Measurements from ENCODE around the gene APOBEC3B.
A peak's percentile ranks its signal among the peaks of the same experiment; 100 is the strongest.

APOBEC3B gene

GRCh38 chr22:38967451-38968450 is 14.4 kb upstream of the APOBEC3B start:
- H3K4me3 ChIP-seq (ENCODE audit: low read depth, low read length), result no peak overlapping the region
- no peak for TF ChIP-seq CTCF (IDR thresholded peaks at IDR 0.05; ENCODE audit: insufficient read depth, low read depth, low read length, missing control alignments)
- peak; percentile 46 for DNase-seq (ENCODE audit: low read depth)

- DNase-seq (ENCODE audit: low read depth), result no peak
- TF ChIP-seq CTCF (IDR thresholded peaks at IDR 0.05; ENCODE audit: insufficient read depth, low read depth, low read length, missing control alignments), result no peak
- no peak overlapping the region for H3K4me3 ChIP-seq (ENCODE audit: low read depth, low read length)
Observed at GRCh38 chr22:38968801-38969200, 13.3 kb upstream of the APOBEC3B start.

- no peak overlapping the region for H3K4me3 ChIP-seq (ENCODE audit: low read depth, low read length)
- DNase-seq (ENCODE audit: low read depth), result no peak
- TF ChIP-seq CTCF (IDR thresholded peaks at IDR 0.05; ENCODE audit: insufficient read depth, low read depth, low read length, missing control alignments), result no peak
Observed at GRCh38 chr22:38970551-38970950, 11.6 kb upstream of the APOBEC3B start.

- no peak for DNase-seq (ENCODE audit: low read depth)
- no peak overlapping the region for H3K4me3 ChIP-seq (ENCODE audit: low read depth, low read length)
- no peak for TF ChIP-seq CTCF (IDR thresholded peaks at IDR 0.05; ENCODE audit: insufficient read depth, low read depth, low read length, missing control alignments)
Observed at GRCh38 chr22:38971202-38971601, 10.9 kb upstream of the APOBEC3B start.

GRCh38 chr22:38971791-38972190 is 10.4 kb upstream of the APOBEC3B start:
- no peak for DNase-seq (ENCODE audit: low read depth)
- no peak for TF ChIP-seq CTCF (IDR thresholded peaks at IDR 0.05; ENCODE audit: insufficient read depth, low read depth, low read length, missing control alignments)

GRCh38 chr22:38972558-38972957 is 9.6 kb upstream of the APOBEC3B start:
- DNase-seq (ENCODE audit: low read depth), result no peak
- no peak overlapping the region for H3K4me3 ChIP-seq (ENCODE audit: low read depth, low read length)

More at GRCh38 chr22:38971791-38972190, 10.4 kb upstream of the APOBEC3B start:
- no peak overlapping the region for H3K4me3 ChIP-seq (ENCODE audit: low read depth, low read length)

More at GRCh38 chr22:38972558-38972957, 9.6 kb upstream of the APOBEC3B start:
- no peak for TF ChIP-seq CTCF (IDR thresholded peaks at IDR 0.05; ENCODE audit: insufficient read depth, low read depth, low read length, missing control alignments)

All from GM12865 (cell line).